HEK293T (cell line): ENCODE data around the gene TBX10.

Source experiments
- CTBP1 ChIP-seq: fragments of 450-650 bp; IDR thresholded peaks from 2 replicates; pipeline ENCODE4 v1.6.1; 2016; ENCODE audit warnings: borderline replicate concordance
- ELF4 ChIP-seq: fragments of 450-650 bp; IDR thresholded peaks from 2 replicates; pipeline ENCODE4 v1.6.1; 2017; ENCODE audit warnings: antibody characterized with exemption
- FOXA1 ChIP-seq: fragments of 450-650 bp; IDR thresholded peaks from 2 replicates; pipeline ENCODE4 v1.6.1; 2016; ENCODE audit warnings: mild to moderate bottlenecking
- FOXM1 ChIP-seq: fragments of 450-650 bp; IDR thresholded peaks from 2 replicates; pipeline ENCODE4 v1.6.1; 2017; ENCODE audit warnings: mild to moderate bottlenecking, borderline replicate concordance
- HDGF ChIP-seq: fragments of 450-650 bp; IDR thresholded peaks from 2 replicates; pipeline ENCODE4 v1.6.1; 2017; ENCODE audit warnings: antibody characterized with exemption, borderline replicate concordance
- L3MBTL2 ChIP-seq: fragments of 450-650 bp; conservative IDR thresholded peaks from 2 replicates; pipeline ENCODE4 v1.6.1; 2016; ENCODE audit warnings: mild to moderate bottlenecking
- LEF1 ChIP-seq: fragments of 450-650 bp; IDR thresholded peaks from 2 replicates; pipeline ENCODE4 v1.6.1; 2017; ENCODE audit warnings: mild to moderate bottlenecking, borderline replicate concordance
- NFRKB ChIP-seq: fragments of 450-650 bp; IDR thresholded peaks from 2 replicates; pipeline ENCODE4 v1.6.1; 2016; ENCODE audit warnings: mild to moderate bottlenecking, moderate library complexity
- SP1 ChIP-seq: fragments of 450-650 bp; IDR thresholded peaks from 2 replicates; pipeline ENCODE4 v1.6.1; 2017
- SUZ12 ChIP-seq: fragments of 450-650 bp; IDR thresholded peaks from 2 replicates; pipeline ENCODE4 v1.6.1; 2016; ENCODE audit warnings: mild to moderate bottlenecking
- TARDBP ChIP-seq: fragments of 450-650 bp; IDR thresholded peaks from 2 replicates; pipeline ENCODE4 v1.6.1; 2016
- ZNF384 ChIP-seq: fragments of 450-650 bp; IDR thresholded peaks from 2 replicates; pipeline ENCODE4 v1.6.1; 2016
- TF ChIP-seq, protein P1 (sequence below): fragments of 450-650 bp; IDR thresholded peaks from 2 replicates; pipeline ENCODE4 v1.6.1; 2016

DNA sequence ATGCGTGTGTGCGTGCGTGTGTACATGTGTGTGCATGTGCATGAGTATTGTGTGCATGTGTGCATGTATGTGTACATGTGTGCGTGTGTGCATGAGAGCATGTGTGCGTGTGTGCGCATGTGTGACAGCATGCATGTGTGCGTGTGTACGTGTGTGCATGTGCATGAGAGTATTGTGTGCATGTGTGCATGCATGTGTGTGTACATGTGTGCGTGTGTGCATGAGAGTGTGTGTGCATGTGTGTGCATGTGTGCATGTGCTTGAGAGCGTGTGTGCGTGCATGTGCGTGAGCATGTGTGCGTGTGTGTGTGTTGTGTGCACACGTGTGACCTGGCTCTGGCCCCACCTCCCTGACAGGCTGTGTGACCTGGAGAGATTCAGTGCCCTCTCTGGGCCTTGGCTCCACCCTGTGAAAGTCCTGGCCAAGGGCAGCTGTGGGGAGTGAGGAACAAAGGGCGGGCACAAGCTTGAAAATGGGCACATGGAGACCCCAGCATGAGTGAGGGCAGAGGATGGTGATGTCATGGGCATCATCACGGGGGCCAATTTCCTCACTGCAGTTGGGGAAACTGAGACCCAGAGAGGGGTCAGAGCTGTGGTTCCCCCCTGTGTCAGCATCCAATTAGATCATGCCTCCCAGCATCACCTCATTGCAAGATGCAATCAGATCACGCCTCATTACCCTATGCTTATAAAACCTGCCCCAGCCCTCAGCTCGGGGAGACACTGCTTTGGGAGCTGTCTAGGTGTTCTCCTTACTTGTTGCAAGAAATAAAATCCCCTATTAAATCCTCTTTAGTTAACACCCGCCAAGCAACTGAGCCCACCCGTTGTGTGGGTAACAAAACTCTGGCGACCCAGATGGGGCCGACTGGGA, 10.3 kb upstream of the TBX10 start:
- TF ChIP-seq NFRKB: no peak
- no peak for TF ChIP-seq ZNF384
- no peak for TF ChIP-seq SP1
- no peak for TF ChIP-seq L3MBTL2
- no peak for TF ChIP-seq FOXM1
- TF ChIP-seq SUZ12: no peak
- TF ChIP-seq TARDBP: no peak
- TF ChIP-seq ELF4: no peak
- TF ChIP-seq, protein P1, sequence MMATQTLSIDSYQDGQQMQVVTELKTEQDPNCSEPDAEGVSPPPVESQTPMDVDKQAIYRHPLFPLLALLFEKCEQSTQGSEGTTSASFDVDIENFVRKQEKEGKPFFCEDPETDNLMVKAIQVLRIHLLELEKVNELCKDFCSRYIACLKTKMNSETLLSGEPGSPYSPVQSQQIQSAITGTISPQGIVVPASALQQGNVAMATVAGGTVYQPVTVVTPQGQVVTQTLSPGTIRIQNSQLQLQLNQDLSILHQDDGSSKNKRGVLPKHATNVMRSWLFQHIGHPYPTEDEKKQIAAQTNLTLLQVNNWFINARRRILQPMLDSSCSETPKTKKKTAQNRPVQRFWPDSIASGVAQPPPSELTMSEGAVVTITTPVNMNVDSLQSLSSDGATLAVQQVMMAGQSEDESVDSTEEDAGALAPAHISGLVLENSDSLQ: no peak
- no peak for TF ChIP-seq HDGF
- no peak for TF ChIP-seq FOXA1
- TF ChIP-seq CTBP1: no peak
- TF ChIP-seq LEF1: no peak
